K562 (cell line): ENCODE results near the gene CTDSPL. TPM values are rescaled to one million over a fixed set of nuclear protein-coding genes. Genes with fewer than 3 reads are reported as not detected.

Experiments
- ATAC-seq: fragments of 200-7000 bp; cut with Tn5 transposase; 3 replicates; pipeline ENCODE4 v1.9.1; 2020; ENCODE audit warnings: moderate library complexity
- BruUV-seq: library from RNA; stranded (reverse); fragments of 400-500 nt; replicated peaks from 2 replicates; lab custom pipeline; 2021; lab: Mats Ljungman, UMichigan
- CTCF ChIA-PET: fragments of 300-600 bp; formaldehyde crosslinking; extraction: SDS; loops from one replicate; lab custom pipeline; 2021; ENCODE audit warnings: low intra/inter-chr PET ratio; lab: Yijun Ruan, JAX
- POLR2A ChIA-PET: fragments of 300-600, 350-650 bp; sonication (Branson Sonifier 250); formaldehyde crosslinking; extraction: SDS; loops from one replicate; lab custom pipeline; 2021; ENCODE audit warnings: antibody characterized with exemption, inconsistent platforms; lab: Yijun Ruan, JAX
- DNase-seq, 4 experiments: peaks; one replicate each; pipeline versions ENCODE4 v3.0.0 to v3.0.0-alpha.2; 2011 to 2018; ENCODE audit warnings: low spot score in 3 of 4, mixed read lengths in 3 of 4; ENCODE audit errors: extremely low read depth in 1 of 4
- FAIRE-seq: peaks from 2 replicates; lab custom pipeline; 2011; peaks lifted over from hg19 to GRCh38; lab: Jason Lieb, UNC
- H2AFZ ChIP-seq: 2 replicates; pipeline ENCODE4 v1.6.0; 2011; ENCODE audit warnings: low read depth, low read length, control low read depth, inconsistent platforms
- H3K27ac ChIP-seq: fragments of 200-600 bp; 3 replicates; pipeline ENCODE4 v1.8.0; 2011; ENCODE audit warnings: low read depth, mild to moderate bottlenecking, control low read depth, inconsistent platforms, low read length, moderate library complexity, mixed read lengths; ENCODE audit errors: extremely low read depth
- H3K27me3 ChIP-seq, 2 experiments: fragments of 300-600 bp in 1 of 2; 2 replicates in 1 of 2; 3 replicates in 1 of 2; pipeline versions ENCODE4 v1.6.0 to v1.8.0; 2011; ENCODE audit warnings: inconsistent platforms in 2 of 2, low read length in 2 of 2, mild to moderate bottlenecking in 1 of 2, mixed read lengths in 1 of 2, moderate library complexity in 1 of 2; ENCODE audit not compliant: control insufficient read depth in 2 of 2, insufficient read depth in 2 of 2
- H3K36me3 ChIP-seq: fragments of 300-600 bp; 3 replicates; pipeline ENCODE4 v1.8.0; 2011; ENCODE audit warnings: mild to moderate bottlenecking, low read length, inconsistent platforms; ENCODE audit not compliant: control insufficient read depth, insufficient read depth
- H3K4me1 ChIP-seq, 2 experiments: fragments of 200-600 bp in 1 of 2; replicated peaks in 1 of 2; 2 replicates in 1 of 2; 3 replicates in 1 of 2; pipeline versions ENCODE4 v1.5.1 to v1.8.0; 2011; ENCODE audit warnings: inconsistent platforms in 2 of 2, low read length in 2 of 2, mild to moderate bottlenecking in 1 of 2, mixed read lengths in 1 of 2, moderate library complexity in 1 of 2; ENCODE audit not compliant: control insufficient read depth in 2 of 2, insufficient read depth in 2 of 2
- H3K4me2 ChIP-seq: 2 replicates; pipeline ENCODE4 v1.6.1; 2011; ENCODE audit warnings: low read length, control low read depth, inconsistent platforms, mixed read lengths; ENCODE audit not compliant: insufficient read depth
- H3K4me3 ChIP-seq: fragments of 200-600 bp; sonication (generic), shearing (Covaris generic); 2 replicates; pipeline ENCODE4 v1.5.1; 2016; ENCODE audit warnings: control low read depth, inconsistent platforms
- H3K79me2 ChIP-seq: fragments of 200-600 bp; 3 replicates; pipeline ENCODE4 v1.8.0; 2011; ENCODE audit warnings: low read length, inconsistent platforms; ENCODE audit not compliant: control insufficient read depth, insufficient read depth
- H3K9ac ChIP-seq, 2 experiments: 2 replicates each; pipeline versions ENCODE4 v1.6.0 to v1.6.1; 2011; ENCODE audit warnings: low read depth in 2 of 2, low read length in 2 of 2, control low read depth in 1 of 2, inconsistent platforms in 1 of 2, mild to moderate bottlenecking in 1 of 2, mixed read lengths in 1 of 2; ENCODE audit not compliant: insufficient read depth in 1 of 2
- H3K9me1 ChIP-seq: one replicate; pipeline ENCODE4 v1.6.0; 2011; ENCODE audit warnings: inconsistent platforms, mild to moderate bottlenecking, low read length, moderate library complexity; ENCODE audit not compliant: control insufficient read depth, insufficient read depth
- H3K9me3 ChIP-seq: replicated peaks from 2 replicates; pipeline ENCODE4 v1.5.1; 2011; ENCODE audit warnings: low read depth, low read length, inconsistent platforms; ENCODE audit not compliant: control insufficient read depth, insufficient read depth
- H4K20me1 ChIP-seq: replicated peaks from 2 replicates; pipeline ENCODE4 v1.6.1; 2011; ENCODE audit warnings: low read length, inconsistent platforms, mixed read lengths; ENCODE audit not compliant: control insufficient read depth, insufficient read depth
- KLF6 ChIP-seq: fragments of 250-450 bp; sonication (Bioruptor Pico); IDR thresholded peaks from 2 replicates; pipeline ENCODE4 v1.4.0; 2020; ENCODE audit warnings: mild to moderate bottlenecking, moderate library complexity, borderline replicate concordance
- NFRKB ChIP-seq: fragments of 450-650 bp; IDR thresholded peaks from 2 replicates; pipeline ENCODE4 v1.6.1; 2016; ENCODE audit warnings: low read depth
- NR1H2 ChIP-seq: sonication (generic); formaldehyde crosslinking; IDR thresholded peaks from 2 replicates; pipeline ENCODE4 v1.4.0; 2020; ENCODE audit warnings: mild to moderate bottlenecking, missing genetic modification reagents
- RAD21 ChIP-seq, 2 experiments: fragments of 250-450 bp in 1 of 2; fragments of 450-650 bp in 1 of 2; sonication (Bioruptor Pico) in 1 of 2; formaldehyde crosslinking in 1 of 2; IDR thresholded peaks in 1 of 2; conservative IDR thresholded peaks in 1 of 2; 2 replicates each; pipeline versions ENCODE4 v1.4.0 to v1.8.0; 2020 to 2022; ENCODE audit warnings: mild to moderate bottlenecking in 2 of 2, moderate library complexity in 1 of 2
- SMARCA5 ChIP-seq: fragments of 450-650 bp; IDR thresholded peaks from 2 replicates; pipeline ENCODE4 v1.6.1; 2016
- SRF ChIP-seq, 2 experiments: fragments of 250-450, 450-650 bp in 1 of 2; sonication (Bioruptor Pico) in 1 of 2; sonication (generic) in 1 of 2; formaldehyde crosslinking; IDR thresholded peaks; 2 replicates each; pipeline versions ENCODE4 v1.5.0 to v1.5.1; 2020 to 2022; ENCODE audit warnings: mild to moderate bottlenecking in 1 of 2, missing genetic modification reagents in 1 of 2
- STAT5B ChIP-seq: fragments of 250-450 bp; sonication (Bioruptor Pico); IDR thresholded peaks from 2 replicates; pipeline ENCODE4 v1.8.0; 2021; ENCODE audit warnings: mild to moderate bottlenecking, inconsistent platforms
- WGBS: fragments of 100-300 bp; shearing (Covaris generic); methylation state at CpG from one replicate; pipeline ENCODE4 v1.1.6; 2016; ENCODE audit warnings: low coverage, mixed read lengths; ENCODE audit not compliant: insufficient coverage; ENCODE audit errors: missing lambda C conversion rate; 5-methylcytosine and 5-hydroxymethylcytosine counted together
- in situ Hi-C: fragments of 300-500 bp; cut with MboI; formaldehyde crosslinking; loops from 4 replicates; pipeline ENCODE4 v1.15.0; 2018; ENCODE audit warnings: inconsistent platforms, mixed read lengths
- intact Hi-C: fragments of 100-400 bp; cut with micrococcal nuclease; formaldehyde crosslinking; loops from 2 replicates; pipeline ENCODE4 v1.14.2; 2022
- polyA plus RNA-seq, 8 experiments: library from polyadenylated mRNA; depleted of rRNA in 4 of 8; stranded (reverse) in 5 of 8; unstranded in 3 of 8; fragments of >200 nt; fragmentation: Nextera tagmentation in 2 of 8; fragmentation: Illumina TruSeq in 1 of 8; extraction: Ambion mirVana in 2 of 8; extraction: Trizol in 1 of 8; gene quantifications; 2 replicates each; pipeline versions ENCODE4 v1.2.1 to v1.2.3, GENCODE V29; 2011 to 2014; ENCODE audit warnings: inconsistent platforms in 1 of 8, missing spikeins in 1 of 8
- total RNA-seq, 7 experiments: library from RNA; depleted of rRNA in 6 of 7; stranded (reverse); fragments of >200 nt in 6 of 7; fragmentation: Illumina TruSeq in 2 of 7; extraction: Trizol in 2 of 7; gene quantifications; 2 replicates each; pipeline versions ENCODE4 v1.2.1 to v1.2.3, GENCODE V29; 2011 to 2021; ENCODE audit warnings: low replicate concordance in 1 of 7
- TF ChIP-seq, protein P1 (sequence below): fragments of 250-450 bp; sonication (Bioruptor Pico); IDR thresholded peaks from 2 replicates; pipeline ENCODE4 v1.4.0; 2020
- TF ChIP-seq, protein P2 (sequence below): fragments of 450-650 bp; IDR thresholded peaks from 2 replicates; pipeline ENCODE4 v1.6.1; 2016; ENCODE audit warnings: low read depth, mild to moderate bottlenecking, moderate library complexity

CTDSPL gene
- total and polyA plus RNA-seq, 9 of the 15 experiments (the other 6 are each of a cell fraction or from before 2014, with no cell fraction given) = 5.1 to 19.3 (median 11.3) TPM

DNA sequence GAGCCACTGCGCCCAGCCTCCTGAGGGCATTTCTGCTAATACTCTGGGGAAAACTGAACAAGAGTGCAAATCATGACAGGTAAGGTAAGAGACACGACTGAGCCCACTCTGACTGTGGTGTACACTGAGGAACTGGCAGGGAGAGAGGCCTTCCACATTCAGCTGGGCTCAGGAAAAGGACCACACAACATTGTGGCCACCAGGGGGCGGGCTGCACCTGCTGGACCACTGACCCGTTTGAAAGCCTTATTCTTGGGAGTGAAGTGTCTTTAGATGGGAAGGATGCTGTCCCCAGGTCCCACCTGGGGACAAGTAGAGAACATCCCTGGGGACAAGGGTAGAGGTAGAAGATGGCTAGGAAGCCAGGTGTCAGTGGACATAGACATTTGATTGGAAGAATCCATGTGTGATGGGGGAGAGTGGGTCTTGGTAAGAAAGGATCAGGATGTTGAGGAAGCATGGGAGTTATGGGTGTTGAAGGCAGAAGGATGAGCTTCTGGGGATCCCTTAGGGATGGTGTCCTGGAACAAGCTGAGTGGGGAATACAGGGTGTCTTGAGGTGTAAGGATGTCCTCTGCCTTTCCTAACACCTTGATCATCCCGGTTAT, 6.2 kb upstream of the CTDSPL start:
- peak; percentile 98 for FAIRE-seq
- in situ Hi-C loops = loop anchor here (5.0 kb wide), 1 partner anchor 117 kb away; no protein-coding TSS in a partner anchor
- H3K27me3 ChIP-seq = no peaks in the 10 kb centered on the region; a peak in 1 of 5 replicates
- WGBS = 12% methylated on average over 5 of the region's 5 CpGs
- peaks cover 8 to 15% of the 10 kb centered on the region in 2 experiments for H3K4me1 ChIP-seq
- H2AFZ ChIP-seq = no peak overlapping the region
- BruUV-seq = no TSS peak
- no peaks in the 10 kb centered on the region for H3K36me3 ChIP-seq
- no peak overlapping the region for H3K9ac ChIP-seq
- H3K4me3 ChIP-seq = no peak overlapping the region
- H3K9me3 ChIP-seq = no peaks in the 10 kb centered on the region
- POLR2A ChIA-PET = interaction anchor here (0.7 to 1.8 kb wide), 6 partner anchors 17 to 114 kb away, joined by 3 to 15 read pairs (median 4); no protein-coding TSS in a partner anchor
- intact Hi-C loops = loop anchor here (1.0 kb wide), 2 partner anchors 57 to 112 kb away; no protein-coding TSS in a partner anchor
- DNase-seq = peak; percentile 80 to 86 (median 83)
- H3K4me2 ChIP-seq = no peak overlapping the region
- H4K20me1 ChIP-seq = peaks cover 5% of the 10 kb centered on the region
- no peak overlapping the region for H3K27ac ChIP-seq
- no peaks in the 10 kb centered on the region for H3K9me1 ChIP-seq
- CTCF ChIA-PET = interaction anchor here (0.9 to 1.2 kb wide), 4 partner anchors 59 to 148 kb away, joined by 3 to 6 read pairs (median 4); no protein-coding TSS in a partner anchor
- peaks cover 4% of the 10 kb centered on the region; the same call in 2 of the 3 replicates for H3K79me2 ChIP-seq
- ATAC-seq = peak; percentile 83
- TF ChIP-seq SRF (CRISPR knock-in tag; IDR thresholded peaks at IDR 0.05) (no peak), STAT5B (no peak), NFRKB (no peak), SMARCA5 (no peak), NR1H2 (CRISPR knock-in tag) (no peak), RAD21 (CRISPR knock-in tag; conservative IDR thresholded peaks at IDR 0.05 in 1 of 2, IDR thresholded peaks at IDR 0.05 in 1 of 2) (peak; percentile 97 to 99), KLF6 (CRISPR knock-in tag) (no peak)
- TF ChIP-seq, protein P1, sequence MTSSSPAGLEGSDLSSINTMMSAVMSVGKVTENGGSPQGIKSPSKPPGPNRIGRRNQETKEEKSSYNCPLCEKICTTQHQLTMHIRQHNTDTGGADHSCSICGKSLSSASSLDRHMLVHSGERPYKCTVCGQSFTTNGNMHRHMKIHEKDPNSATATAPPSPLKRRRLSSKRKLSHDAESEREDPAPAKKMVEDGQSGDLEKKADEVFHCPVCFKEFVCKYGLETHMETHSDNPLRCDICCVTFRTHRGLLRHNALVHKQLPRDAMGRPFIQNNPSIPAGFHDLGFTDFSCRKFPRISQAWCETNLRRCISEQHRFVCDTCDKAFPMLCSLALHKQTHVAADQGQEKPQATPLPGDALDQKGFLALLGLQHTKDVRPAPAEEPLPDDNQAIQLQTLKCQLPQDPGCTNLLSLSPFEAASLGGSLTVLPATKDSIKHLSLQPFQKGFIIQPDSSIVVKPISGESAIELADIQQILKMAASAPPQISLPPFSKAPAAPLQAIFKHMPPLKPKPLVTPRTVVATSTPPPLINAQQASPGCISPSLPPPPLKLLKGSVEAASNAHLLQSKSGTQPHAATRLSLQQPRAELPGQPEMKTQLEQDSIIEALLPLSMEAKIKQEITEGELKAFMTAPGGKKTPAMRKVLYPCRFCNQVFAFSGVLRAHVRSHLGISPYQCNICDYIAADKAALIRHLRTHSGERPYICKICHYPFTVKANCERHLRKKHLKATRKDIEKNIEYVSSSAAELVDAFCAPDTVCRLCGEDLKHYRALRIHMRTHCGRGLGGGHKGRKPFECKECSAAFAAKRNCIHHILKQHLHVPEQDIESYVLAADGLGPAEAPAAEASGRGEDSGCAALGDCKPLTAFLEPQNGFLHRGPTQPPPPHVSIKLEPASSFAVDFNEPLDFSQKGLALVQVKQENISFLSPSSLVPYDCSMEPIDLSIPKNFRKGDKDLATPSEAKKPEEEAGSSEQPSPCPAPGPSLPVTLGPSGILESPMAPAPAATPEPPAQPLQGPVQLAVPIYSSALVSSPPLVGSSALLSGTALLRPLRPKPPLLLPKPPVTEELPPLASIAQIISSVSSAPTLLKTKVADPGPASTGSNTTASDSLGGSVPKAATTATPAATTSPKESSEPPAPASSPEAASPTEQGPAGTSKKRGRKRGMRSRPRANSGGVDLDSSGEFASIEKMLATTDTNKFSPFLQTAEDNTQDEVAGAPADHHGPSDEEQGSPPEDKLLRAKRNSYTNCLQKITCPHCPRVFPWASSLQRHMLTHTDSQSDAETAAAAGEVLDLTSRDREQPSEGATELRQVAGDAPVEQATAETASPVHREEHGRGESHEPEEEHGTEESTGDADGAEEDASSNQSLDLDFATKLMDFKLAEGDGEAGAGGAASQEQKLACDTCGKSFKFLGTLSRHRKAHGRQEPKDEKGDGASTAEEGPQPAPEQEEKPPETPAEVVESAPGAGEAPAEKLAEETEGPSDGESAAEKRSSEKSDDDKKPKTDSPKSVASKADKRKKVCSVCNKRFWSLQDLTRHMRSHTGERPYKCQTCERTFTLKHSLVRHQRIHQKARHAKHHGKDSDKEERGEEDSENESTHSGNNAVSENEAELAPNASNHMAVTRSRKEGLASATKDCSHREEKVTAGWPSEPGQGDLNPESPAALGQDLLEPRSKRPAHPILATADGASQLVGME = 0 out of 2 replicates have a peak, but pooled peaks have one; percentile 75
- TF ChIP-seq, protein P2, sequence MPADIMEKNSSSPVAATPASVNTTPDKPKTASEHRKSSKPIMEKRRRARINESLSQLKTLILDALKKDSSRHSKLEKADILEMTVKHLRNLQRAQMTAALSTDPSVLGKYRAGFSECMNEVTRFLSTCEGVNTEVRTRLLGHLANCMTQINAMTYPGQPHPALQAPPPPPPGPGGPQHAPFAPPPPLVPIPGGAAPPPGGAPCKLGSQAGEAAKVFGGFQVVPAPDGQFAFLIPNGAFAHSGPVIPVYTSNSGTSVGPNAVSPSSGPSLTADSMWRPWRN = no peak
